NCI-H82 (cell line): ENCODE data around the gene MBTPS1.

Experiments
- DNase-seq: peaks from one replicate; lab custom pipeline; 2025; lab: John Stamatoyannopoulos, UW

MBTPS1 gene

DNA sequence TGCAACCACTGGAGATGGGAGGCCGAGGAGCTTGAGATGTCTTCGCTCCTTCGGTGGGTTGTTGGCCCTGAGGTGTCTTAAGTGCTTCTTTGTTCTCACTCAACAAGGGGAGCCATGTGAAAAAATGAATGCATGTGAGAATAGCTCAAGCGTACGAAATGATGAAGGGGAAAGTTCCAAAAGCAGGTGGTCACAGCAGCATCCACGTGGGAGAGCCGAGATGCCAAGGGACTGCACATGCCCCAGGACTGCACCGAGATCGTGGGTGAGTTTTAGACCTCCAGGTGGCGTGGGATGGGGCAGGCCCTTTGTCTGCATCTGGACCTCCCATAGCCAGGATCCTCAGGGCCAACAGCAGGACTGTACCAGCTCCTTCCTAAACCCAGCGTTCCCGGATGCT, 82.2 kb downstream of the MBTPS1 start:
- DNase-seq = no peak

DNA sequence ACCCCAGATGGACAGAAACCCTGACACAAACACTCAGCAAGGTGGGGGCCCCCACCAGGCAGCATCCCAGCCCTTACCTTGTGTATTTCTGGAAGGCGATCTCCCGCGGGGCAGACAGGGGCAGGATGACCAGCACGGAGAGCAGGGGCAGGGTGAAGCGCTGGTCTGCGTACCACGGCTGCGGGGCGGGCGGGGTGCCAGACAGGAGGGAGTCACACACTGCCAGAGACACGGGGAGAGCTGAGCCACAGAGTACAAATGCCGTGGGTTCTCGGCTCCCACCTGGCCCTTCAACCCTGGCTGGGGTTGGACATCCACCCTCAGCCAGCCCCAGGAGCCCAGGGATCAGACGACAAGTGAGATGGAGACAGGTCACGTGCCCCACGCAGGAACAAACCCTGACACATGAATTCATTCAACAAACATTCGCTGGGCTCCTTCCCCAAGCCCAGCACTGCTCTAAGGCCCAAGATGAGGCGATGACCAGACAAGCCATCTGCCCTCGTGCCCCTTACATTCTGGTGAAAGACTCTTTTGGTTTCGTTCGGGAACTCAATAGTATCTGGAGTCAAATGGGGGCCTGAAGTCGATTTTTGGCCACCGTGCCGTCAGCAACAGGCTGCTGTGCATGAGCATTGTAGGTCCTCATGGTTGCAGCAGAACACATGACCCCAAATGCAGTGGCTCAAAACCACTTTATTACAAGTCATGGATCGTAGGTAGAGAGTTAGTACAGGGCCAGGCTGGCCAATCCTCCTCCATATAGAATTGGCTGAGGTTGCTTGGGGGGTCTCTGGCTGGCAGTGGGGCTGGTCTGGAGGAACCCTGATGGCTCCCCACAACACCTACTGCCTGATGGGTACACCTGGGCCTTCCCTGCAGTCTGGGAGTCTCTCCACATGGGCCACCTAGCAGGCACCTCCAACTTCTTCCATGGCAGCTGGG, 83.2 kb downstream of the MBTPS1 start:
- no peak for DNase-seq

DNA sequence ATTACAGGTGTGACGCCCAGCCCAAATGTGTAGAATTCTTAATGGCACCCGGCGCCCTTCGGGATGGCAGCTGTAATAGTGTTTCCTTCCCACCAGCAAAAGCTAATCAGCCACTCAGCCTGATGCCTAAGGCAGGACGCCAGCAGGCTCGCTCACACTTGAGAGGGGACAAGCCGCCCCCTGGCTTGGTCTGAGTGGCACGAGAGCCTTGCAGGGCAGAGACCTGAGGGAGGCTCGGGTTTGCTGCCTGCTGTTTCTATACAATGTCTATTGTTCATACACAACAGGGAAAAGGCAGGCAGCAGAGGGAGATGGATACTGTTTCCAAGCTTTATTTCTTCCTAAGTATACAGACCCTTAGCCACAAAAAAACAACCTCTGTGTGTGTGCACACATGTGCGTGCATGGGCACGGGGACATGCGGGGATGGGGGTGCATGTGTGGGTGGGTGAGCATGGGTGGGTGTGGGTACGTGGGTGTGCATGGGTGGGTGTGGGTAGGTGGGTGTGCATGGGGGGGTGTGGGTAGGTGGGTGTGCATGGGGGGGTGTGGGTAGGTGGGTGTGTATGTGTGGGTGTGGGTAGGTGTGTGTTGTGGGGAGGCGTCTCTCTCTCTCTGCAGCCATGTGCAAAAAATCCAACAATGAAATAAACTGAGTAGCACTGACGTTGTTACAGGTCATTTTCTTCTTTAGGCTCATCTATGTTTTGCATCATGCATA, 84.1 kb downstream of the MBTPS1 start:
- DNase-seq = no peak

DNA sequence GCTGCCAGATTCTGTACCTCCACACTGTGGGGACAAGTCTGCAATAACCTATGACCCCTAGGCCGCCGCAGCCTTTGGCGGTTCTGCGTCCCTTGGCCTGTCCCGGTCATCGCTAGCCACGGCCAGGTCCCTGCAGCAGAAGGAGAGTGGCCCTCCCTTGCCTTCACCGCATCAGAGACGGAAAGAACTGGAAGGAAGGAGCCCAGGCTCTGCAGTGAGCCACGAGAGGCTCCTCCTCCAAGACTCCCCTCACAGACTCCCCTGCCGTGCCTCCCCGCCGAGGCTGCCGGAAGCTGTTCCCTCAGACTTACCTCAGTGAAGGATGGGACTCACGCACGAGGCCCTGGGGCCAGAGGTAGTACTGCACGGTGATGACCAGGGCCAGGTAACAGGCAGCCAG, 85.2 kb downstream of the MBTPS1 start:
- DNase-seq = no peak

DNA sequence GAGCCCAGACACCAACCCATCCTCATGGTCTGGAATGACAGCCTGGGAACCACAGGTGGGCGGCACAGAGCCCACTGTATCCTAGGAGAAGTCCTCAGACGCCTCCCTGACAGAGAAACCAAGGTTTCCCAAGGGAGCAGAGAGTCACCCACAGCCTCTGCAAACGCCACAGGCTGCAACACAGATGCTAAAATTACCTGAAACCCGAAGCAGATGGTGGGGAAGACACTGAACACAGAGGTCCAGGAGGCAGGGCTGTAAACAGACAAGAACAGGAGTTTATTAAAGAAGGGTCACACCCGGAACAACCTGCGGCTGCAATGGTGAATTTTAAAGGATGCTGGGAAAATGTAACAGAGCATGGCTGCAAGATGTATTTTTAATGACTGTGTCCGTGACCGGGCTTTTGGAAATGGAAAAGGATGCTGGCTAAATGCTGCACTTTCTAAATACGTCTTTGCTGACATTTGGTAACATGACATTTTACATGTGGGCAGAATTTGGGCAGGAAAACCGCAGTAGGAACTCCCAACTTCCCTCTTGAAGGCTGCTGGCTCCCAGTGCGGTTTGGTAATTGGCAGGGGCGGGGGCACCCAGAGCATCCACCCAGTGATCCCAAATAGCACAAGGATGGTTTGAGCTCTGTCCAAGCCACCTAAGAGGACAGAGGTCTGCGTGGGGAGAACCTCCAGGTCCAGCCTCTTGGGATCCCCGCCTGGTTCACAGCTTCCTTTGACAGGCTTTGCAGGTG, 87.3 kb downstream of the MBTPS1 start:
- peak; percentile 34 for DNase-seq

DNA sequence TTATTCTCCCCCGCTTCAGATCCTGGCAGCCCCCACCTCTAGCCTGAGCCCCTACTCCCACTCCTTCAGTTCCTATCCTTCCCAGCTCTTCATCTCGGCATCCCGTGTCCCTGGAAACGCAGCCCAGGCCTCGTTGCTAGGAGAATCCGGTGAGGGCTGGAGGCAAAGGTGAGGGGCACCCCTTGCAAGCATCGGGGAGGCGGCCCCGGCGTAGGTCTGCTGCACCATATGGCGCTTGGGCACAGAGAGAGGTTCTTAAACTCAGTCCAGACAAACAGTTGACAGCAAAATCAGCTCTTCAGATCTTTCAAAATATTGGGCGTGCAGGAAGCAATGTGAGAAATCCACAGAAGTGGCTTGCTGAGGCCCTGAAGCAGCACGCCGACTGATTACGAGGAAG, 89.1 kb downstream of the MBTPS1 start:
- no peak for DNase-seq

DNA sequence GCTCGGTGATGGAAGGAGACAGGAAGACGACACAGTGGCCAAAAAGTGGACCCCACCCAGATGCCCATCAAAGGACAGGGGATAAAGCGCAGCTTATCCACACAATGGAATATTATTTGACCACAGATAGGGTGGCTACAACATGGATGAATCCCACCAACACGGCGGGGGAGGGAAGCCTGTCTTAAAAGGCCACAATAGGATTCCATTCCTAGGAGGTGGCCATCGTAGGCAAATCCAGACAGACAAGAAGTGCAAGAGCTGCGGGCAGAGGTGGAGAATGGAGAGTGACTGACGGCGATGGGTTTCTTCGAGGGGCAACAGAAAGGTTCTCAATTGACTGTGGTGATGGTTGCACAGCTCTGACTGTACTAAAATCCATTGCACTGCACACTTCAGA, 90.1 kb downstream of the MBTPS1 start:
- no peak for DNase-seq

DNA sequence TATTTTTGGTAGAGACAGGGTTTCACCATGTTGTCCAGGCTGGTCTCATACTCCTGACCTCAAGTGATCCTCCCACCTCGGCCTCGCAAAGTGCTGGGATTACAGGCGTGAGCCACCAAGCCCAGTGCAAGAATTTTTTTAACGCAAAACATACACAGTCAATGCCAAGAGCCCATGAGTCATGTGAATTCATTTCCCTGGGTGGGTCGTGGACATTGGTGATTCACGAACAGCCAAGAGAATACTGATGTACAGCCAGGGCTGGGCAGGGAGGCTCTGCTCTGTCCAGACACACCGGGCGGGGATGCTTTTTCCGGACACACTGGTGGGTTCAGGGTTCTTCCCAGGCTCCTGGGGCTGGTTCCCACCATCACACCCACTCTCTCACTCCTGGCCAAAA, 91.9 kb downstream of the MBTPS1 start:
- no peak for DNase-seq

DNA sequence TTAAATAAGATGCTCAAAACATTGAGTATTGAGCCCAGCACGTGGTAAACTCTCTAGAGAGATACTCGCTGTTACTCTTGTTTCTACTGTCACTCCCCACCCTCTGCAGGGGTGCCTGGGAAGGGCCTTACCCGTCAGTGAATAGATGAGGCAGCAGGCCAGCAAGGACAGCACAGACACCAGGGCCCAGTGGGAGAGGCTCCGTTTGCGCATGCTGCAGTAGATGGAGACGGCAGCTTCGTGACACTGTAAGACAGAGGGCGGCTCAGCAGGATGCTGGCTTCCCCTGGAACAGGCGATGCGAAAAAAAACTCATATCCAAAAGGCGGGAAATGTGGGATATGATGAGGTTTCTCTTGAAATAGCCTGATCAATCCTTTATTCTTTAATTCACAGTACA, 94.1 kb downstream of the MBTPS1 start:
- DNase-seq = no peak

DNA sequence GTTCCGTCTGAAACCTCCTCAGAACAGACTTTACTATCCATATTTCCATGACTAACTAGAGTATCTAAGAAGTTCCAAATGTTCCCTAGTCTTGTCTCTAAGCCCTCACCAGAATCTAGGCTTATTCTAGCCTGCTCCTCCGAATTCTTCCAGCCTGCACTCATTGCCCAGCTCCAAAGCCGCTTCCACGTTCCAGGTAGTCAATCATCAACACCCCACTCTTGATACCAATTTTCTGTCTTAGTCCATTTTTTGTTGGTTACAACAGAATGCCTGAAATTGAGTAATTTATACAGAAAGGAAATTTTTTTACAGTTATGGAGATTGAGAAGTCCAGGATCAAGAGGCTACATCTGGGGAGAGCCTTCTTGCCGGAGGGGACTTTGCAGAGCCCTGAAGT, 95.3 kb downstream of the MBTPS1 start:
- DNase-seq = no peak

DNA sequence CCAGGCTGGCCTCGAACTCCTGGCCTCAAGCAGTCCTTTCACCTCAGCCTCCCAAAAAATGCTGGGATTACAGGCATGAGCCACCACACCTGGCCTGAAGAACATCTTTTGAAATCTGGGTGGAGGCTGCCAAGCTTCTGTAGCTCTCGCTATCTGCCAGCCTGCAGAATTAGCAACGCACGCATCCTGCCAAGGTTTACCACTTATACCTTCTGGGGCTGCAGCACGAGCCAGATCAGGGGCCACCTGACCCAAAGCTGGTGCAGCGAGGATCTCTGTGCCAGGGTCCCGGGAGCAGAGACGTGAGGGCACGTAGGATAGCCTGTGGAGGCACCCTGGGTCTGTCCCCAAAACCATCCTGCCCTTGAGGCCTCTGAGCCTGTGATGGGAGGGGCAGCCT, 96.4 kb downstream of the MBTPS1 start:
- no peak for DNase-seq

DNA sequence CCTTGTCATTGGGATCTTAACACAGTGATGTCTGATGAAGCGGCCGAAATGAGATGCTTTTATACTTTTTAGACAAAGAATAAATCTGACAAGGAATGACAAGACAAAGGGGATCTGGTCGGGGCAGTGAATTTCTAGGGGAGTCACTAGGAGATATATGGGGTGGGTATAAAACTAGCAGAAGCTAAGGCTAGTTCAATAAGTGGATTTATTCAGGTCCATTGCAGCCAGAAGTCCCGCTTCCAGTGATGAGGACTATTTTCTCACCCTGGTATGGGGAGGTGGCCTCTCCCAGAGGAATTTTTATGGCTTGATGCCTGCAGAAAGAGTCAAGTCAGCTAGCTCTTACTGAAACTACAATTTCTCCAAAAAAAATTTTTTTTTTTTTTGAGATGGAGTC, 98.0 kb downstream of the MBTPS1 start:
- no peak for DNase-seq

DNA sequence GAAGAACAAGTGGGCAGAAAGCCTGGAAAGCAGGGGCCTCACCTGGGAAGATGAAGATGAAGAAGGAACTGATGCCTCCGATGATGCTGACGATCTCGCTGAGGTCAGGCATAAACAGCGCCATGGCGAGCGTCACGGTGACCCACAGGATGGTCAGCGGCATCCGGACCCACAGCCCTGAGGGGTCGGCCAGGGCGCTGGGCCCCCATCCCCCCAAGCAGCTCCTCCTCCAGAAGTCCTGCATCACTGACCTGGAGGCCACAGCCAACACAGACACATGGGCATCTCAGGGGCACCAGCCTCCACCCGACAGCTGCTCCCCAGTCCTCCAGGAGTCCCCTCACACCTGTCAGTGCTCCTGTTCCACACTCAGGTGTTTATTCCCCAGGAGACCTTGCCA, 100.3 kb downstream of the MBTPS1 start:
- no peak for DNase-seq

DNA sequence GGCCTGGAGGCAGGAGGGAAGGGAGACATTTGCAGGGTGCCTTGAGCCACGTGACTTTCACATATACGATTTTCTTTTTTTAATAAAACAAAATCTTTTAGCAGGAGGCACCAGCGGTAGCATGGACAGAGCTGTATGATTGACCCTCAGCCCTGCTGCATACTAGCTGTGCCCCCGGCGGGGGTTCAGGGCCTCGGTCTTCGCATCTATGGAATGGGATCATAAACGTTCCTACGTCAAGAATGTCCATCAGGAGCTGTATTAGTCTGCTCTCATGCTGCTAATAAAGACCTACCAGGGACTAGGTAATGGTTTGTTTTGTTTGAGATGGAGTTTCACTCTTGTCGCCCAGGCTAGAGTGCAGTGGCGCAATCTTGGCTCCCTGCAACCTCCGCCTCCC, 101.3 kb downstream of the MBTPS1 start:
- no peak for DNase-seq

DNA sequence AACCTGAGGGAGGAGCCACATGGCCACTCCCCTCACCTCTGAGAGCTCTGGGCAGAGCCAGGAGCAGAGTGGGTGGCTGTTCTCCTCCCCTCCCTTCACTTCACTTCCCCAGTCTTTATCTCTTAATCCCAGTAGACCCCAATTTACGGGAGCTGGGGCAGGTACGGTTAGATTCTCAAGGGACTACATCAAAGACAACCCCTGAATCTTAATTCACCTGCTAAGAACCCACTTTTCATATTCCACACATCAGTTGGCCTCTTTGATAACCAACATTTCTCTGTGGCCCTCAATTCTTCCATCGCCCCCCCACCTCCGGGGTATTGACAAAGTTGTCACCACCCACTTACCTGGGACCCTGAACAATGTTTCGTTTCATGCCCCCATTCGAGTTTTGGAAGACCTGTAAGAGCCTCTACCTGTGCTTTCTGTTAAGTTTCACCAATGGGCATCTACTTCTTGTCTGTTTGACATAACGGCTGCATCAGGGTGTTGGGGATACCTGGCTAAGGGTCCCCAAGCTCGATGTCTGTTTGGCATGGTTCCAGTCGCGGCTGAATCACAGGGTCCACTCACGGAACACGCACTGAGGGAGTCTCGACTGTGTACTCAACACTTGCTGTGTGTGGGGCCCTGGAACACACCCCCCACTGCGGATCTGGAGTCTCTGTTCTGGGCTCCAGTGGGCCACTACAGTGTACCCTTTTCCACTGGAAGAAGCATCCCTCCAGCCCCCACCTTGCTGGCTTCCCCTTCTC, 102.0 kb downstream of the MBTPS1 start:
- no peak for DNase-seq

DNA sequence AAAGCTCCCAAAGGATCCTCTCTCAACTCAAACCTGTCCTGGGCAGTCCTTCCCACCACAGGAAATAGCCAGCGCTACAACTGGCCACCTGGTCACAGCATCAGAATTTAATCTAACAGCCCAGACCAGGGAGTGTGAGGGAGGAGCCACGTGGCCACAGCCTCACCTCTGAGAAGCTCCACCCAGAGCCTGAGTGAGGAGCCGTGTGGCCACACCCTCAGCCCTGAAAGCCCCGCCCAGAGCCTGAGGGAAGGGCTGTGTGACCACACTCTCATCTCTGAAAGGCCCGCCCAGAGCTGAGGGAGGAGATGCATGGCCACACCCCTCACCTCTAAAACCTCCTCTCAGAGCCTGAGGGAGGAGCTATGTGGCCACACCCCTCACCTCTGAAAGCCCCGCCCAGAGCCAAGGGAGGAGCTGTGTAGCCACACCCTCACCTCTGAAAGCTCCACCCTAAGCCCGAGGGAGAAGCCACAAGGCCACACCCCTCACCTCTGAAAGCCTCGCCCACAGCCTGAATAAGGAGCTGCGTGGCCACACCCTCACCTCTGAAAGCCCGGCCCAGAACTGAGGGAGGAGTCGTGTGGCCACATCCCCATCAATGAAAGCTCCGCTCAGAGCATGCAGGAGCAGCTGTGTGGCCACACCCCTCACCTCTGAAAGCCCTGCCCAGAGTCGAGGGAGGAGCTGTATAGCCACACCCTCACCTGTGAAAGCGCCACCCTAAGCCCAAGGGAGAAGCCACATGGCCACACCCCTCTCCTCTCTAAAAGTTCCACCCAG, 102.8 kb downstream of the MBTPS1 start:
- peak; percentile 100 for DNase-seq

DNA sequence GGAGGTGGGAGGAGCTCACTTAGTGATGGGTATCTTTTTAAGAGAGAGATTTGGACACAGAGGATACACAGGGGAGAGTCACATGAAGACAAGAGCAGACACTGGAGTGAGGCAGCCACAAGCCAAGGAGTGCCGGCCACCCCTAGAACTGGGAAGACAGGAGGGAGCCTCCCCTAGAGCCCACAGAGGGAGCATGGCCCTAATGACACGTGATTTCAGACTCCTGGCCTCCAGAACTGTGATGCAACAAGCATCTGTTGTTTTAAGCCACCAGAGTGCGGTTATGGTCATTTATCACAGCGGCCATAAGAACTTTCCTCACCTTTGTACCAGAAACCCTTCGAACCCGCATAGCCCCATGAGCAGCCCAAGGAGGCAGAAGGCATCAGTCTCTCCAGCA, 107.5 kb downstream of the MBTPS1 start:
- DNase-seq = no peak

DNA sequence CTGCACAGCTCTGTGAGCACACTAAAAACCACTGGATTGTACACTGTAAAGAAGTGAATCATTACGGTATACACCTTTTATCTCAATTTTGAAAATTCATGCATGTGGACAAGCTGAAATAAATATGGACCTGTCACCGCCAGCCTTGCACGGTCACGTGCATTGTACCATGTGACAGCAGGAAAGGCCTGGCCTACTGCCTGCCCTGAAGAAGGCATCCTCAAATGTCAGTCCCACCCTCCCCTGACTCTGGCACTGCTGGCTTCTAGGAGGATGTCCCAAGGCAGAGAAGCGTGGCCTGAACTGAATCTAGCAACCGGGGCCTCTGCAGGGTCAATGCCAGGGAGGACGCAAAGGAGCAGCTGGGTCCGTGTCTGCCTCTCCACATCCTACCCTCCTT, 108.8 kb downstream of the MBTPS1 start:
- no peak for DNase-seq

DNA sequence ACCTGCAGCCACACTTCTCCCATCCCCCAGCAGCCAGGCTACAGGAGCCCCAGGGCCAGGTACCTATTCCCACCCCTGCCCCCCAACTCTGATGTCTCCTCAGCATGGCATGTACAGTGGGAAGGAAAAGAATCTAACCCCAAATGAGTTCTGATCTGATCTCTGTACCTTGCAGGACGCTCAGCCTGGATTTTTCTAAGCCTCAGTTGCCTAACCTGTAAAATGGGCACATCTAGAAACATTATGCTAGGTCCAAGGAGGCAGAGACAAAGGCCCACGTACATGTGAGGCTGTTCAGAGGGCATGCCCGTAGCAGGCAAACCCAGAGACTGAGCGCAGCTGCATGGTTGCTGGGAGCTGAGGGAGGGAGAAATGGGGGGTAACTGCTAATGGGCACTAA, 109.2 kb downstream of the MBTPS1 start:
- DNase-seq = no peak

DNA sequence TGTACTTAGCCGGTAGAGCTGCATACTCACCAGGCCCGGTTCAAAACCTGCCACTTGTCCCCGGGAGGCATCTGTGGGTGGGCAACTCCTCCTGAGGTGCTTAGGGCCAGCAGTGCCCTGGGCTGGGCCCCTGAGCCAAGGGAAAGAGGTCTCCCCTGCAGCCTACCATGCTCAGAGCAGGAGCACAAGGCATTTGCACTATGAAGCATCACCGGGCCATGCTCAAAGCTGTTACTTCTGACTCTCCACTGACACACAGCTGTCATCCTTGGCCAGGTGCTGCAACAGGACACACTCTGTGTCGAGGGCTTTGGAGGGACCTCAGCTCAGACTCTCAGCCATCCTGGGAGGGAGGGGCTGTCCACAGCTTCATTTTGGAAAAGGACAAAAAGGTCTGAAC, 111.4 kb downstream of the MBTPS1 start:
- peak; percentile 34 for DNase-seq

DNA sequence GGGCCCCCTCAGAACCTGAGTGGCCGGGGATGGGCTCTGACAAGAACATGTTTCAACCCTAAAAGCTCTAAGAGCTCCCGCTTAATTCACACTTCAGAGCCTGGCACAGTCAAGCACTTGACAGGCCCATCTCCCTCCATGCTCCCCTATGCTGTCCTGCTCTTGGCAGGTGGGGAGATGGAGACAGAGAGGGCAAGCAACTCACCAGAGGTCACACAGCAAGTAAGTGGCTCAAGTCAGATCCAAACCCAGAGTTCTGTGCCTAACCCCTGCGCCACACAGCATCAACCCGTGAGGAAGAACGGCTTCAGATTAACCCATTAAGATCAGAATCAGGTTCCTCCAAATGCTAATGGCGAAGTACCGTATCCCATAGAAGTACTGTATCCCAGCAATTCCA, 112.3 kb downstream of the MBTPS1 start:
- DNase-seq = no peak
